VCaP (cell line): Measurements from ENCODE around the gene TRIO.

Experiments used
- H3K27ac ChIP-seq: fragments of 450-650 bp; 2 replicates; pipeline ENCODE4 v1.5.1; 2017
- TF ChIP-seq, protein P1 (sequence below): fragments of 450-650 bp; conservative IDR thresholded peaks from 2 replicates; pipeline ENCODE4 v1.5.1; 2017; ENCODE audit warnings: mild to moderate bottlenecking, moderate library complexity

Gene TRIO

DNA sequence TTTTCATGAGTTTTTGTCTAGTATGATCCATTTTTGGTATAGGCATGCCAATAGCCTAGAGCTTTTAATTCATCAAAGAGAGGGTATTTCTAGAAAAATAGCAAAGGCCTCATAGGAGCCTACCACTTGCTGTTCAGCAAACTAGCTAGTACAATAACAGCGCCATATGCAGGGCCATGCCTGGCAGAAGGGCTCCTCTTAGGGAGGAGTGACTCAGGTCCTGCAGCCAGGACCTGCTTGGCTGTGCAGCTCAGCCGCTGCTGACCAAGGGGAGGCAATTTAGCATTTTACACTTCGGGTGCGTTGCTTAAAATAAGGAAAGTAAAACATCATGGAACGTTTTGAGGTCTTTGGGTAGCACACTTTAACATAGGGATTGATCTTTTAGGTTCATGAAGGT lies 100.6 kb downstream of the TRIO start:
- no peak overlapping the region for H3K27ac ChIP-seq
- TF ChIP-seq, protein P1, sequence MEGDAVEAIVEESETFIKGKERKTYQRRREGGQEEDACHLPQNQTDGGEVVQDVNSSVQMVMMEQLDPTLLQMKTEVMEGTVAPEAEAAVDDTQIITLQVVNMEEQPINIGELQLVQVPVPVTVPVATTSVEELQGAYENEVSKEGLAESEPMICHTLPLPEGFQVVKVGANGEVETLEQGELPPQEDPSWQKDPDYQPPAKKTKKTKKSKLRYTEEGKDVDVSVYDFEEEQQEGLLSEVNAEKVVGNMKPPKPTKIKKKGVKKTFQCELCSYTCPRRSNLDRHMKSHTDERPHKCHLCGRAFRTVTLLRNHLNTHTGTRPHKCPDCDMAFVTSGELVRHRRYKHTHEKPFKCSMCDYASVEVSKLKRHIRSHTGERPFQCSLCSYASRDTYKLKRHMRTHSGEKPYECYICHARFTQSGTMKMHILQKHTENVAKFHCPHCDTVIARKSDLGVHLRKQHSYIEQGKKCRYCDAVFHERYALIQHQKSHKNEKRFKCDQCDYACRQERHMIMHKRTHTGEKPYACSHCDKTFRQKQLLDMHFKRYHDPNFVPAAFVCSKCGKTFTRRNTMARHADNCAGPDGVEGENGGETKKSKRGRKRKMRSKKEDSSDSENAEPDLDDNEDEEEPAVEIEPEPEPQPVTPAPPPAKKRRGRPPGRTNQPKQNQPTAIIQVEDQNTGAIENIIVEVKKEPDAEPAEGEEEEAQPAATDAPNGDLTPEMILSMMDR = no peak

DNA sequence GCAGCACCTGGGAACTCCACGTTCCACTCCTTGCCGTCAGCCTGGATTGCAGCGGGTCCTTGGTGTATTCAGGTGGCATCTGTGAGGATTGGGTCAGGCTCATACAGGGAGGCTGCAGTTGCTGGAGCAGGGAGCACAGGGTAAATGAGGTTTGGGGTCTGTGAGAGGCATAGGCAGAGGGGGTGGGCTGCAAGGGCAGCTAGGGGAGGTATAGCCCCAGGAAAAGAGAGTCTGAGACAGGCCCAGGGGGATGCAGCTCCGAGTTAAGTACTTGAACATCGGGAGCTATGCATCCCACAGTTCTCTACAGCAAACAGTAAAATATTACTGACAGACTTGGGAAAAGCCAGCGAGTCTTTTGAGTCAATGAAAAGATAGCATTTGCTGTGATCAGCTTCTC lies 101.6 kb downstream of the TRIO start:
- TF ChIP-seq, protein P1 = no peak
- no peak overlapping the region for H3K27ac ChIP-seq

DNA sequence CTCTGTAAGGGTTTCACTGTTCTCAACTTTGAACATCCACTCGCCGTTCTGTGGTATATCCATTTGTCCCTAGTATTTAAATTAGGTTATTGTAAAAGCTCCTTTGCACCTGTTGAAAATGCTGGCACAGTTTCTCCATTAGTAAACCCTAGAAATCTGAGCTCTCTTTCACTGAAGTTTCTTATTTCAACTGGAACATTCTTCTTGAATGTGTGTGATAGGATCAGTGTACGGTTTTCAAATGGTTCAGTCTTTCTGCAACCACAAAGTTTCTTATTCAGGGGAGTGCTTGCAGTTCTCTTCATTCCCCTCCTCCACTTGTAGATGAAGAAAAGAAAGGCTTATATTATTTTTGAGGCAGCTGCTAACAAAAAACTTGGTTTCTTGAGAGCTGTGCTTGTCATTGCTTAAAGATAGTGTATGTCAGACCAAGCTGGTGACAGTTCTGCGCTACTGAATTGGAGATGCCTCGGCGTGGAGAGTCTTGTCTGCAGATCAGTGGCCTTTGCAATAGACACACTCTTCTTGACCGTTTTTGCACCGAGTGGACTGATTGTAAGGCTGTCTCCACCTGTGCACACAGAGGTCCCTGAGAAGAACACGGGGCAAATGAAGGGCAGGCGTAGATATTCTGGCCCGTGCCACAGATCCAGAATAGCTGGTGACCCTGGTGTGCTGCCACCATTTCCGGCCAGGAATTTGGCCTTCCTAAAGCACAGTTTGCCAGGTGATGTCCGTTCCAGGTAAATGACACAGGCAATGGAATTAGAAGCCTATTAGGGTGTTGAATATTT lies 102.2 kb downstream of the TRIO start:
- TF ChIP-seq, protein P1 = no peak
- no peak overlapping the region for H3K27ac ChIP-seq

DNA sequence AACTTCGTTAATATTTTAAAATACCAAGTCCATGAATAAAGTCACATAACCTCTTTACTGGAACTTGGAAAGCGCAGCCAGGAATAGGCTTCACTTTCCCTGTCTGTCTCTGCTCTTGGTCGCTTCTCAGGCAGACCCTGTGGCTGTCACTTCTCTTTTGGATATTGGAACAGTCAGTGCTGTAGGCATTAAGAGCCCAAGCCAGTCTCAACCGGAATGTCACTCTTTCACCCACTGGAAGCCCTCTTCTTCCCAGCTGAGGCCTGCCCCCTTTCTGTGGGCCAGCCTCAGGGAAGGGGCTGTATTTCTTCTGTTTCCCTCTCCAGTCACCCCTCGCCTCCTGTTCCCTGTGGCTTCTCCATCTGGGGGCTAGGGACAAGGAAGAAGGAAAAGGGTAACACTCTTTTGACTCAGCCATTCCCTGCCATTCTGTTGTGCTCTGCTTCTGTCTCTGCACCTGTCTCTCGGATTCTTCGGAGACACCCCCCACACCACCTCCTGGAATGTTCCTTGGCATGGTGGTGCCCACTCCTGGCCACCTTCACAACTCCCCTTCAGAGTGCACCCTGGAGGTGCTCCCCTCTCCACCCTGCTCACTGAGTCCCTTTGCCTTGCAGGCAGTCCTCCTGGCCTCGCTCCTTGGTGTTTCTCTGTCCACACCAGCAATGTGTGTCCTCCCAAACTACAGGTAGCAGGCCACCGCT lies 103.4 kb downstream of the TRIO start:
- no peak overlapping the region for H3K27ac ChIP-seq
- TF ChIP-seq, protein P1 = no peak

DNA sequence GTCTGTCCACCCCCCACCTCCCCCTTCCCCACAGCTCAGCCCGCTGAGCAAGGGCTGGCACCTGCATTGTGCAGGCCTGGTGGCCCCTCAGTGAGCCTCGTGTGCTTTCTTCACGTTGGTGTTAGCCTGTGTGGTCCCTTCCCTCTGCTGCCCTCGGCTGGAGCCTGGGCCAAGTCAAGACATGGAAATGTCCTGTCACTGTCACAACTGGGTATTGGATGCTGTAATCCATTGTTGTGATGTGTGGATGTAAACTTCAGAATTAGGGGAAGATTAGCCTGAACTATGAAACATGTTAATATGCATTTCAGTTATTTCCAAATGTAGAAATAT lies 103.9 kb downstream of the TRIO start:
- TF ChIP-seq, protein P1 = no peak
- H3K27ac ChIP-seq = no peak overlapping the region

DNA sequence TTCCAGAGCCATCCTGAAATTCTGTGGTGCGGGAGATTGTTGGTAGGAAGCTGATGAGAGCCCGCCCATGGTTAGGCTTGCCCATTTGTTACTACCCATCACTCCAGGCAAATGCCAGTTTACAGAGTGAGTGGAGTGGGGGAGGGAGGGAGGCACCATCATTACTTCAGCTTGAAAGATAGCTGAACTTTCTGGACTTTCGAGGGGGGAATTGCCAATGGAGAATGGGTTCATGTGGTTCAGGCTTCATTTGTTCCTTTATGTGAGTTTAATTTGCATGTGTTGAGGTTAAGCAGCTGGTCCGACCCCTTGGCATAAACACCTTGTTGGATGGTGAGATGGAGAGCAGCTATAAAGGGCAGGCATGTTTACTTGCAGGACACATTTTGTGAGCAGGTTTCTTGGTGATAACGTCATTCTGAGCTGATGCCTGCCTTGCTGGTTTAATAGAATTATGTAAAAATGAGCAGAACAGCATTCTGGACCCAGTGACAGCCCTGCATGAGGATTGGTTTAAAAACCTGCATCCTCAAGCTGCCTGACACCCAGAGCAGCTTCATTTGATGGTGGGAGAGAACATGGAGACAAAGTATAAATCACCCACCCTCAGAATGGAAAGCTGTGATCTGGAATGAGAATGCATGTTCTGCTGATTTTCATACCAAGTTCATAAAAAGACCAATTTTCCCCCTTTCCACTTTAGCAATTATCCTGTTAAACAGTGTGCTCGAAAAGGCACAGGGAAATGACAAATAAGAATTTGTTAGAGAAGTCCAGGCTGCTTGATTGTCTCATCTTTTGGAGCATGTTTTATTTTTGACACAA lies 106.3 kb downstream of the TRIO start:
- TF ChIP-seq, protein P1 = no peak
- peak overlapping the region; percentile 44 for H3K27ac ChIP-seq

DNA sequence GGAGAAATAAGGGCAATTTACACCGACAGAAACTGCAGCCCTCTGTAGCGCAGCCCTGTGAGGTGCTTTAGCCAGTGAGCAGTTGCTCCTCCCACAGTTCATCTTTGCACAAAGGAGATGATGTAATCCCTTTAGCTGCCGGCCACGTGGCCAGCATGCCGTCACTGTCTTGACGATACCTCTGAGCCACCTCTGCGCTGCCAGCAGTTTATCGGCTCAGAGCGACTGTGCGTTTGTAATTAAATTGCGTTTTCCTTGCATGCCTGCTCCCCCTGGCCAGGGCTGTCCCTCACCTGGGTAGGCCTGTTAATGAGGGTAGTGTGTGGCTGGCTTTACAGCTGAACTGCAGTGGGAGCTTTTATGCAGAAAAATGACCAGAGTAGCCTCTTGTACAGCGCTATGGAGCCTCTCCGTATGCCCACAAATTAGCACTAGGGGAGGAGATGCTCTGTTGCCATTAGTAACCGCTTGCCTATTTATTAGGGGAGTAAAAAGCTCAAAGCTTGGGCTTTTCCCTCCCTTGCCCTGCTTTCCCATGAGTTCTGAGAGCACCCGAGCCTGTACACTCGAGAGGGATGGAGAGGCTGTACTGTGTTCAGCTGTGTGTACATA lies 107.0 kb downstream of the TRIO start:
- H3K27ac ChIP-seq = peak overlapping the region; percentile 44
- TF ChIP-seq, protein P1 = no peak
